ENCODE results near the gene CCDC134. TPM values are rescaled to one million over a fixed set of nuclear protein-coding genes. Genes with fewer than 3 reads are reported as not detected.
A peak's percentile ranks its signal among the peaks of the same experiment; 100 is the strongest.
"Not testable (repeated sequence)": the region's sequence is repeated elsewhere in the genome, so short reads cannot be mapped to it uniquely, and the experiment has no call there.

CCDC134 gene
- total RNA-seq, 4 donors from 2014 or later: 7.0 to 10.8 (median 8.7) TPM

GRCh38 chr22:41862160-41862529, 61.7 kb downstream of the CCDC134 start:
- Histone ChIP-seq H3K27me3 (no peaks in the 10 kb centered on the region), H3K36me3 (peaks cover 5 to 9% (median 7%) of the 10 kb centered on the region in 4 donors), H3K27ac (replicated peaks in 1 of 4) (peak overlapping the region; percentile 70 to 81 (median 77)), H3K4me1 (peaks cover 25 to 77% (median 63%) of the 10 kb centered on the region in 4 donors), H3K4me3 (no peak overlapping the region), H3K9me3 (no peaks in the 10 kb centered on the region)
- WGBS: 44% methylated on average over 4 of the region's 4 CpGs
- intact Hi-C loops (cut with DNase I): no loop called here
- TF ChIP-seq POLR2AphosphoS5 (IDR thresholded peaks at IDR 0.05) (no peak), EP300 (IDR thresholded peaks at IDR 0.05) (no peak), POLR2A (IDR thresholded peaks at IDR 0.05; ENCODE audit: low read depth) (no peak)
- TF ChIP-seq, protein P1, sequence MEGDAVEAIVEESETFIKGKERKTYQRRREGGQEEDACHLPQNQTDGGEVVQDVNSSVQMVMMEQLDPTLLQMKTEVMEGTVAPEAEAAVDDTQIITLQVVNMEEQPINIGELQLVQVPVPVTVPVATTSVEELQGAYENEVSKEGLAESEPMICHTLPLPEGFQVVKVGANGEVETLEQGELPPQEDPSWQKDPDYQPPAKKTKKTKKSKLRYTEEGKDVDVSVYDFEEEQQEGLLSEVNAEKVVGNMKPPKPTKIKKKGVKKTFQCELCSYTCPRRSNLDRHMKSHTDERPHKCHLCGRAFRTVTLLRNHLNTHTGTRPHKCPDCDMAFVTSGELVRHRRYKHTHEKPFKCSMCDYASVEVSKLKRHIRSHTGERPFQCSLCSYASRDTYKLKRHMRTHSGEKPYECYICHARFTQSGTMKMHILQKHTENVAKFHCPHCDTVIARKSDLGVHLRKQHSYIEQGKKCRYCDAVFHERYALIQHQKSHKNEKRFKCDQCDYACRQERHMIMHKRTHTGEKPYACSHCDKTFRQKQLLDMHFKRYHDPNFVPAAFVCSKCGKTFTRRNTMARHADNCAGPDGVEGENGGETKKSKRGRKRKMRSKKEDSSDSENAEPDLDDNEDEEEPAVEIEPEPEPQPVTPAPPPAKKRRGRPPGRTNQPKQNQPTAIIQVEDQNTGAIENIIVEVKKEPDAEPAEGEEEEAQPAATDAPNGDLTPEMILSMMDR (IDR thresholded peaks at IDR 0.05): no peak
- no peak for DNase-seq (ENCODE audit: extremely low spot score)

- intact Hi-C loops (cut with DNase I): no loop called here
- WGBS: 63% methylated on average over 10 of the region's 11 CpGs
- no peak for DNase-seq (ENCODE audit: extremely low spot score)
- H3K9me3 ChIP-seq: no peaks in the 10 kb centered on the region
- TF ChIP-seq POLR2AphosphoS5 (IDR thresholded peaks at IDR 0.05) (no peak), EP300 (IDR thresholded peaks at IDR 0.05) (no peak), POLR2A (IDR thresholded peaks at IDR 0.05; ENCODE audit: low read depth) (no peak)
- TF ChIP-seq, protein P1 (IDR thresholded peaks at IDR 0.05): no peak
- peak overlapping the region; percentile 70 to 81 (median 77) for H3K27ac ChIP-seq (replicated peaks in 1 of 4)
- peaks cover 5 to 14% (median 12%) of the 10 kb centered on the region in 4 donors for H3K36me3 ChIP-seq
- peaks cover 21 to 72% (median 58%) of the 10 kb centered on the region in 4 donors for H3K4me1 ChIP-seq
- no peaks in the 10 kb centered on the region for H3K27me3 ChIP-seq
- H3K4me3 ChIP-seq: no peak overlapping the region
Measured at GRCh38 chr22:41862530-41863266, 62.2 kb downstream of the CCDC134 start.

DNA sequence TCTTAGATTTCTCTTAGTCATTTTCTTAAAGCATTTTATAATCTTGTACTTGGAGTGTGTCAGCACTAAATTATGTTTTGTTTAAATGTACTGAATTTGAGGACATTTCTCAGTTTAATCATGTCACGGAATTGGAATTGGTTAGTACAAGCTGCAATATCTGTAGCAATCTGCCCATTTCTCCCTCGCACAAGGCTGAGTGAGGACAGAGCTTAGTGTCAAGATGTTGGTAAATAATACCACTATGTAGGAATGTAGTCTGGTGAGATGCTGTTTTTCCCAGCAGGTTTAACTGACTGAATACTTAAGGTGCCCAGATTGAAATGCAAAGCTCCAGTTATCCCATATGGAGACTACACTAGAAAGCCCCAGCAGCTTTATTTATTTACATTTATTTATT, 63.0 kb downstream of the CCDC134 start:
- DNase-seq (ENCODE audit: extremely low spot score): no peak
- intact Hi-C loops (cut with DNase I): no loop called here
- H3K27me3 ChIP-seq: no peaks in the 10 kb centered on the region
- 57% methylated on average over 2 of the region's 2 CpGs for WGBS
- H3K4me1 ChIP-seq: peaks cover 19 to 67% (median 52%) of the 10 kb centered on the region in 4 donors
- H3K9me3 ChIP-seq: no peaks in the 10 kb centered on the region
- TF ChIP-seq POLR2AphosphoS5 (IDR thresholded peaks at IDR 0.05) (no peak), EP300 (IDR thresholded peaks at IDR 0.05) (no peak), POLR2A (IDR thresholded peaks at IDR 0.05; ENCODE audit: low read depth) (no peak)
- TF ChIP-seq, protein P1 (IDR thresholded peaks at IDR 0.05): no peak
- H3K4me3 ChIP-seq: no peak overlapping the region
- H3K27ac ChIP-seq (replicated peaks in 1 of 4): peak overlapping the region; percentile 70 to 81 (median 77)
- H3K36me3 ChIP-seq: peaks cover 7 to 22% (median 20%) of the 10 kb centered on the region in 4 donors

DNA sequence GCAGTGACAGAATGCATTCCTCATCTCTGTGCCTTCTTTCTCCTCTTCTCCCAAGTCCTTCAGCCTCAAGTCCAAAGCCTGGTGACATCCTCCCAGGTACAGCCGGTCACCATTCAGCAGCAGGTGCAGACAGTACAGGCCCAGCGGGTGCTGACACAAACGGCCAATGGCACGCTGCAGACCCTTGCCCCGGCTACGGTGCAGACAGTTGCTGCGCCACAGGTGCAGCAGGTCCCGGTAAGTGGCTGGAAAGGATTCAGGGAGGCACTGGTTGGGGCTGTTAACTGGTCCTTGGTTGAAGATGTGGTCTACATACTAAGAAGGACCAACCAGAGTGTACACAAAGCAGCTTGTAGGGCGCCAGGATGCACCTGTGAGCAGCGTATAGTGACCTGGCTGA, 68.1 kb downstream of the CCDC134 start:
- H3K36me3 ChIP-seq: peaks cover 30 to 73% (median 65%) of the 10 kb centered on the region in 4 donors
- intact Hi-C loops (cut with DNase I): no loop called here

DNA sequence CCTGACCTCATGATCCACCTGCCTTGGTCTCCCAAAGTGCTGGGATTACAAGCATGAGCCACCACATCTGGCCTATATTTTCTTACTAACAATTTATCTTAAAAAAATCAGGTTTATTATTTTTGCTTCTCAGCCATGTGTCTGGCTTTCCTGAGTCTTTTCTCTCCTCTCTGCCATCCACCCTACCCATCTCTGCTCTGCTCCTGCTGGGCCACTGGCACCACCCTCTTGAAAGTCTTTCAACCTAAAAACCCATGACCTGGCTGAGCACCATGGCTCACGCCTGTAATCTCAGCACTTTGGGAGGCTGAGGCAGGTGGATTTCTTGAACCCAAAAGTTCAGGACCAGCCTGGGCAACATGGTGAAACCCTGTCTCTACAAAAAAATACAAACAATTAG, 69.6 kb downstream of the CCDC134 start:
- H3K27ac ChIP-seq (replicated peaks in 1 of 4); H3K9me3 ChIP-seq; H3K4me1 ChIP-seq; H3K4me3 ChIP-seq; intact Hi-C loops (cut with DNase I); DNase-seq (ENCODE audit: extremely low spot score); H3K27me3 ChIP-seq: not testable (repeated sequence)
- WGBS: 100% methylated on average over 1 of the region's 1 CpG
- peaks cover 30 to 88% (median 76%) of the 10 kb centered on the region in 4 donors for H3K36me3 ChIP-seq

More for the DNA sequence above, 68.1 kb downstream of the CCDC134 start:
- Histone ChIP-seq H3K4me1 (peaks cover 4 to 18% (median 12%) of the 10 kb centered on the region in 4 donors), H3K27ac (replicated peaks in 1 of 4) (no peak overlapping the region), H3K27me3 (no peaks in the 10 kb centered on the region), H3K9me3 (no peaks in the 10 kb centered on the region), H3K4me3 (no peak overlapping the region)
- 93% methylated on average over 8 of the region's 10 CpGs for WGBS
- no peak for TF ChIP-seq EP300 (IDR thresholded peaks at IDR 0.05)
- TF ChIP-seq, protein P1 (IDR thresholded peaks at IDR 0.05): no peak
- TF ChIP-seq POLR2AphosphoS5 (IDR thresholded peaks at IDR 0.05): no peak
- TF ChIP-seq POLR2A (IDR thresholded peaks at IDR 0.05; ENCODE audit: low read depth): no peak
- no peak for DNase-seq (ENCODE audit: extremely low spot score)

All from esophagus muscularis mucosa (tissue), 4 donors.